ENCODE results near the gene TM9SF1. TPM values are rescaled to one million over a fixed set of nuclear protein-coding genes. Genes with fewer than 3 reads are reported as not detected.

TM9SF1 gene
- total RNA-seq, 1 donor from 2014 or later = 35.0 TPM

DNA sequence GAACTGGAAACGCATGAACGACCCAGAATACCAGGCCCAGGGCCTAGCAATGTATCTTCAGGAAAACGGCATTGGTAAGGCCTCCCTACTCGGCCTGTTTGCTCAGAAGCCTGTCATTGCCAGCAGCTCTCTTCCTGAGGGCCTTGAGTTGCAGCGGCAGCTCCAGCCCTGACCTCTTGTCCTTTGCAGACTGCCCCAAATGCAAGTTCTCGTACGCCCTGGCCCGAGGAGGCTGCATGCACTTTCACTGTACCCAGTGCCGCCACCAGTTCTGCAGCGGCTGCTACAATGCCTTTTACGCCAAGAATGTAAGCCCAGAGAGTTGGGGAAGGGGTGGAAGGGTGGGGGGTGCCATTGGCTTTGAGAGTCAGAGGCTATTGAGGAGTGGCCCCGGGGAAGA lies 37.9 kb downstream of the TM9SF1 start:
- TF ChIP-seq, protein P1, sequence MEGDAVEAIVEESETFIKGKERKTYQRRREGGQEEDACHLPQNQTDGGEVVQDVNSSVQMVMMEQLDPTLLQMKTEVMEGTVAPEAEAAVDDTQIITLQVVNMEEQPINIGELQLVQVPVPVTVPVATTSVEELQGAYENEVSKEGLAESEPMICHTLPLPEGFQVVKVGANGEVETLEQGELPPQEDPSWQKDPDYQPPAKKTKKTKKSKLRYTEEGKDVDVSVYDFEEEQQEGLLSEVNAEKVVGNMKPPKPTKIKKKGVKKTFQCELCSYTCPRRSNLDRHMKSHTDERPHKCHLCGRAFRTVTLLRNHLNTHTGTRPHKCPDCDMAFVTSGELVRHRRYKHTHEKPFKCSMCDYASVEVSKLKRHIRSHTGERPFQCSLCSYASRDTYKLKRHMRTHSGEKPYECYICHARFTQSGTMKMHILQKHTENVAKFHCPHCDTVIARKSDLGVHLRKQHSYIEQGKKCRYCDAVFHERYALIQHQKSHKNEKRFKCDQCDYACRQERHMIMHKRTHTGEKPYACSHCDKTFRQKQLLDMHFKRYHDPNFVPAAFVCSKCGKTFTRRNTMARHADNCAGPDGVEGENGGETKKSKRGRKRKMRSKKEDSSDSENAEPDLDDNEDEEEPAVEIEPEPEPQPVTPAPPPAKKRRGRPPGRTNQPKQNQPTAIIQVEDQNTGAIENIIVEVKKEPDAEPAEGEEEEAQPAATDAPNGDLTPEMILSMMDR (IDR thresholded peaks at IDR 0.05; ENCODE audit: partially characterized antibody, unreplicated experiment) = no peak
- no peak overlapping the region for H3K4me3 Mint-ChIP-seq (ENCODE audit: unreplicated experiment)
- peaks cover 11% of the 10 kb centered on the region for H3K4me1 Mint-ChIP-seq (ENCODE audit: low read depth, unreplicated experiment)
- peaks cover 5% of the 10 kb centered on the region for H3K27me3 Mint-ChIP-seq (ENCODE audit: unreplicated experiment)
- H3K9me3 Mint-ChIP-seq (ENCODE audit: unreplicated experiment) = peaks cover 4% of the 10 kb centered on the region
- peak overlapping the region; percentile 20 for H3K27ac Mint-ChIP-seq (ENCODE audit: unreplicated experiment)
- no peak for DNase-seq
- peaks cover 5% of the 10 kb centered on the region for H3K36me3 Mint-ChIP-seq (ENCODE audit: unreplicated experiment)

DNA sequence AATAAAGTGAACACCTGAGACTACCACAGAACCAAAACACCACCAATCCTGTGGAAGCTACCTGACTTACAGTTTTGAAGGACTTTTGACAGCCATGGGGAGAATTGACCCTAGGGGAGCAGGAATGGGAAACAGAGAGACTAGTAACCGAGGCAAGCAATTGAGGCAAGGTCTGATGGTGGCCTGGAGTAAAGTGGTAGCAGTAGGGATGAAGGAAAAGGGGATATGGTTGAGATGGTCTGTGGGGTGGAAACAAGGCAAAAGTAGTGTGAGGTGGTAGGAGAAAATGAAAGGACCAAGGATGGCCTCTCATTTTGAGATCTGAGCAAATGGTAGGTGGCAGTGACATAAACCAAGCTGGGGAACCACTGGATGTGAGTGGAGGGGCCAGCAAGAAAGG lies 38.4 kb downstream of the TM9SF1 start:
- Mint-ChIP-seq H3K27me3 (ENCODE audit: unreplicated experiment) (peaks cover 5% of the 10 kb centered on the region), H3K27ac (ENCODE audit: unreplicated experiment) (peak overlapping the region; percentile 20), H3K4me3 (ENCODE audit: unreplicated experiment) (no peak overlapping the region), H3K9me3 (ENCODE audit: unreplicated experiment) (peaks cover 4% of the 10 kb centered on the region), H3K4me1 (ENCODE audit: low read depth, unreplicated experiment) (peaks cover 10% of the 10 kb centered on the region), H3K36me3 (ENCODE audit: unreplicated experiment) (peaks cover 5% of the 10 kb centered on the region)
- no peak for DNase-seq
- TF ChIP-seq, protein P1 (IDR thresholded peaks at IDR 0.05; ENCODE audit: partially characterized antibody, unreplicated experiment) = no peak

DNA sequence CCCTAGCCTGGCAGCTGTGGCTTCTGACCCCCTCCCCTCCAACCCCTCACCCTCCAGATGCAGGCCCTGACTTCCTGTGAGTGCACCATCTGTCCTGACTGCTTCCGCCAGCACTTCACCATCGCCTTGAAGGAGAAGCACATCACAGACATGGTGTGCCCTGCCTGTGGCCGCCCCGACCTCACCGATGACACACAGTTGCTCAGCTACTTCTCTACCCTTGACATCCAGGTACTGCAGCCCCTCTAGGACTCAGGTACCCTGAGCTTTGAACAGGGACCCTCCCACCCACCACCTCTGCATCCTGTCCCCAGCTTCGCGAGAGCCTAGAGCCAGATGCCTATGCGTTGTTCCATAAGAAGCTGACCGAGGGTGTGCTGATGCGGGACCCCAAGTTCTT lies 40.1 kb downstream of the TM9SF1 start:
- no peak overlapping the region for H3K4me3 Mint-ChIP-seq (ENCODE audit: unreplicated experiment)
- H3K27ac Mint-ChIP-seq (ENCODE audit: unreplicated experiment) = peak overlapping the region; percentile 89
- H3K4me1 Mint-ChIP-seq (ENCODE audit: low read depth, unreplicated experiment) = peaks cover 4% of the 10 kb centered on the region
- TF ChIP-seq, protein P1 (IDR thresholded peaks at IDR 0.05; ENCODE audit: partially characterized antibody, unreplicated experiment) = no peak
- H3K27me3 Mint-ChIP-seq (ENCODE audit: unreplicated experiment) = peaks cover 9% of the 10 kb centered on the region
- no peak for DNase-seq
- H3K36me3 Mint-ChIP-seq (ENCODE audit: unreplicated experiment) = peaks cover 5% of the 10 kb centered on the region
- peaks cover 4% of the 10 kb centered on the region for H3K9me3 Mint-ChIP-seq (ENCODE audit: unreplicated experiment)

DNA sequence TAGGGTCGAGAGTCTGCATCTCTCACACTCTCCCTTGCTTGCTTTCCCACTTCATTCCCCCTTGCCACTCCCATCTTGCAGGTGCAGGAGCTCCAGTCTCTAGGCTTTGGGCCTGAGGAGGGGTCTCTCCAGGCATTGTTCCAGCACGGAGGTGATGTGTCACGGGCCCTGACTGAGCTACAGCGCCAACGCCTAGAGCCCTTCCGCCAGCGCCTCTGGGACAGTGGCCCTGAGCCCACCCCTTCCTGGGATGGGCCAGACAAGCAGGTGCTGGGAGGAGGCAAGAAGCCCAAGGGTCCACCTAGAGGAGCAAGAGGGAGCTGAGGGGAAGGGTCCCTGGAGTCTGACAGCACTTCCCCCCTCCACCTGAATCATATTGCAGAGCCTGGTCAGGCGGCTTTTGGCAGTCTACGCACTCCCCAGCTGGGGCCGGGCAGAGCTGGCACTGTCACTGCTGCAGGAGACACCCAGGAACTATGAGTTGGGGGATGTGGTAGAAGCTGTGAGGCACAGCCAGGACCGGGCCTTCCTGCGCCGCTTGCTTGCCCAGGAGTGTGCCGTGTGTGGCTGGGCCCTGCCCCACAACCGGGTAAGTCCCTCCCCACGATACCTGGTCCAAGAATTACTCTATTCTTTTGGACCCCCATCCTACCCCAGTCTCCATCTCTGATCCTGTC lies 43.7 kb downstream of the TM9SF1 start:
- Mint-ChIP-seq H3K27me3 (ENCODE audit: unreplicated experiment) (peaks cover 7% of the 10 kb centered on the region), H3K4me1 (ENCODE audit: low read depth, unreplicated experiment) (peaks cover 8% of the 10 kb centered on the region), H3K27ac (ENCODE audit: unreplicated experiment) (peak overlapping the region; percentile 33), H3K36me3 (ENCODE audit: unreplicated experiment) (no peaks in the 10 kb centered on the region), H3K9me3 (ENCODE audit: unreplicated experiment) (peaks cover 4% of the 10 kb centered on the region), H3K4me3 (ENCODE audit: unreplicated experiment) (no peak overlapping the region)
- no peak for DNase-seq
- TF ChIP-seq, protein P1 (IDR thresholded peaks at IDR 0.05; ENCODE audit: partially characterized antibody, unreplicated experiment) = no peak

DNA sequence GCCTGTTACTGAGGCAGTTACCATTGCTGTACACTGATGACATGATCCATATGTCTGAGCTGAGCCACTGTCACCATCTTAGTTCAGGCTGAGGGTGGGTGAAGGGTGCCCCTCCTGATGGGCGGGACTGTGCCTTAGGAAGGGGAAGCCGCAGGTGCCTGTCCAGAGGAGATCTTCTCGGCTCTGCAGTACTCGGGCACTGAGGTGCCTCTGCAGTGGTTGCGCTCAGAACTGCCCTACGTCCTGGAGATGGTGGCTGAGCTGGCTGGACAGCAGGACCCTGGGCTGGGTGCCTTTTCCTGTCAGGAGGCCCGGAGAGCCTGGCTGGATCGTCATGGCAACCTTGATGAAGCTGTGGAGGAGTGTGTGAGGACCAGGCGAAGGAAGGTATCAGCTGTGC lies 44.2 kb downstream of the TM9SF1 start:
- DNase-seq = no peak
- H3K4me1 Mint-ChIP-seq (ENCODE audit: low read depth, unreplicated experiment) = peaks cover 10% of the 10 kb centered on the region
- H3K27me3 Mint-ChIP-seq (ENCODE audit: unreplicated experiment) = peaks cover 7% of the 10 kb centered on the region
- no peak overlapping the region for H3K4me3 Mint-ChIP-seq (ENCODE audit: unreplicated experiment)
- H3K9me3 Mint-ChIP-seq (ENCODE audit: unreplicated experiment) = peaks cover 4% of the 10 kb centered on the region
- TF ChIP-seq, protein P1 (IDR thresholded peaks at IDR 0.05; ENCODE audit: partially characterized antibody, unreplicated experiment) = no peak
- no peaks in the 10 kb centered on the region for H3K36me3 Mint-ChIP-seq (ENCODE audit: unreplicated experiment)
- peak overlapping the region; percentile 43 for H3K27ac Mint-ChIP-seq (ENCODE audit: unreplicated experiment)

Measured in glutamatergic neuron (in vitro differentiated cells).